ENCODE measurements around the gene SIAH3.
"Not testable (repeated sequence)": the region's sequence is repeated elsewhere in the genome, so short reads cannot be mapped to it uniquely, and the experiment has no call there.

SIAH3 gene, protein sequence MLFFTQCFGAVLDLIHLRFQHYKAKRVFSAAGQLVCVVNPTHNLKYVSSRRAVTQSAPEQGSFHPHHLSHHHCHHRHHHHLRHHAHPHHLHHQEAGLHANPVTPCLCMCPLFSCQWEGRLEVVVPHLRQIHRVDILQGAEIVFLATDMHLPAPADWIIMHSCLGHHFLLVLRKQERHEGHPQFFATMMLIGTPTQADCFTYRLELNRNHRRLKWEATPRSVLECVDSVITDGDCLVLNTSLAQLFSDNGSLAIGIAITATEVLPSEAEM

DNA sequence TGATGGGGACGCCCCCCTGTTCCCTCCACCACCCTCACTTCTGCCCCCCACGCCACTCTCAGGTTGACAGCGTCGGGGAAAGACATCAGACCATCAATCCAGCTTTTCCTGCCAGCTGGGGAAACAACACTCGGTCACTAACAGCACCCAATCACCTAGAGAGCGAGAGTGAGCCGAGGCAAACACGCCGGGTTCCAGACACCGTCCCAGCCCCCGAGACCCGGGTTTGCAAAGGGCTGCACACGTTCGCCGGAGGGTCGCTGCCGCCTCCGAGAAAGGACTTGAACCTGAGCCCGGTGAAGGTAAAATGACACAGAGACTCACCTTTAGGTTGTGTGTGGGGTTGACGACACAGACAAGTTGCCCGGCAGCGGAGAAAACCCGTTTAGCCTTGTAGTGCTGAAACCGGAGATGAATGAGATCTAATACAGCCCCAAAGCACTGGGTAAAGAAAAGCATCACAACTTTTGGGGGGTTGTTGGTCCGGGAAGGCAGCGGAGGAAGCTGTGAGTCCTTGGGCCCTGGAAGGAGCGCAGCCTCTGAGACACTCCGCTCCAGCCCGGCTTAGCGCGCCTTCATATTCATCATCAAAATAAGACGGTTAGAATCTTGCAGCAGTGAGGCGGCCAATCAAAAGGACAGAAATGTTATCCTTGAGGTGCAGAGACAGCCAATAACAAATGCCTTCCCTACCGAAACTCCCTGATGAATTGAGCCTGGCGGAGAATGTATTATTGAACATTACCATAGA, at the start of gene SIAH3:
SIAH3 (minus strand) TSS at position 583 of the 751 bp plus-strand sequence; CDS start at position 459, 124 bp downstream.
- DNase-seq = no peak

DNA sequence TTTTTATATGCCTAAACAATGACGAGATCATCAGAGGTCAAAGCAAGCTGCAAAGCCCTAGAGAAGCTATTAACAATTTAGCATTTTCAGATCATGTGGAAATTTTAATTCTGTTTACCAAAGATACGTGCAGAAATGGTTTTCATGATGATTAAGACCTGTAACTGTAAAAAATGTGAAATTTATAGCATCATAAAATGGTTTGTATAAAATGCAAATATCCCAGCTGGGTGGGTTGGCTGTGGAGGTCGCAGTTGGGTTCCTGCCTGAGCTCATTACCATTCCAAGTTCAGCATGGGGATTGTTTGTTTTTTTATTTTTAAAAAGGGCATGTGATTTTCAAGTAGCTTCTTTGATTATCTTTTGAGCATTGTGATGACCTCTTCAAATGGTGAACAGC, 47.9 kb upstream of the SIAH3 start:
- DNase-seq = no peak

DNA sequence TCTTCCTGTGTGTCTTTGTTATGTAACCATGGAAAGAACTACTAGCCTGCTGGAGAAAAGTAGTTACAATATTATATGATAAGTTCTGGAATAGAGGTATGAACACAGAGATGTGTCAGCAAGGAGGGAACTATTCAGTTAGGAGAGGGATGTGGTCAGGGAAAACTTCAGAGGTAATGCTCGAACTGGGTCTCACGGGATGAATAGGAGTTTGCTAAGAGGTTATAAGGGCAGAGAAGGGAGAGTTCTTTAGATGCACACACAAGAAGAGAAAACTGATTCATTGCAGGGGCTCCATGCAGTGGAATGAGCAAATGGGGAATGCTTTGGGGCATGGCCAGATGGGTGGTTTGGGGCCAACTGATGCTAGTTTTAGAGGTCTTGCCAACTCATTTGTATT, 46.0 kb upstream of the SIAH3 start:
- DNase-seq = no peak

DNA sequence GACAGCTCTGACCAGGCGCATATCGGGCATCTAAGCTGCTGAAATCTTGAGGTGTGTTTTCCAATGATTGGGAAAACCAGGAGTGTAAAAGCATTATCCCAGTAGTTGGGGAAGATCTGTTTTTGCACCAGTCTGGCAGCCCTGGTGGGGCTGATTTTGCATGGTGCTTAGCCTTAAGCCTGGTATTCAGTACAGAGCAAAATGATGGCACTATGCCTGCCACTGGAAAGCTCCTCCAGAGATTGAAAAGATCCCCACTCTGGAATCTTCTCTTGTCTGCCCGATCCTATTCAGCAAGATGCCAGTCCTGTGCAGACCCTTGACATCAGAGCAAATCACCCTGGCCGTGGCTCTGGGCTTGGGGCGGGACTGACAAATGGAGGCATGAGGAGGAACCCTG, 44.7 kb upstream of the SIAH3 start:
- no peak for DNase-seq

DNA sequence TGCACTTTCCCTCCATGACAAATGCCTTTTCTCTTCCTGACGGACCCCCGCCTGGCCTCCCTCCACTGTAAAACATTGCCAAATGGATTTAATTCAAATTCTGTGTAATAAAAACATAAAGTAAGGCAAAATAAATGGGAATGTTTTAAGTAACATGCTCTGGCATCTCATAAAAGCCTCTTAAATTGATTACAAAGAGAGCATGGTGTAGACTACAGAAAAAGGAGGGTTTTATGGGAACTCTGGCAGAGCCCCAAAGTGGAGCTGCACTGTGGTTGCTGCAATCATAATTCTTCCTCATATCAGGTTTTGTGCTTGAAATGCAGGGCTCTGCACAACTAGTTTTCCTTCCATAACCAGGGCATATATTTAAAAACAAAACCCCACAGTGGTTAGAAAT, 44.3 kb upstream of the SIAH3 start:
- DNase-seq = no peak

- DNase-seq = no peak
These were observed 41.0 kb upstream of the SIAH3 start for GRCh38 chr13:45892513-45892912.

DNA sequence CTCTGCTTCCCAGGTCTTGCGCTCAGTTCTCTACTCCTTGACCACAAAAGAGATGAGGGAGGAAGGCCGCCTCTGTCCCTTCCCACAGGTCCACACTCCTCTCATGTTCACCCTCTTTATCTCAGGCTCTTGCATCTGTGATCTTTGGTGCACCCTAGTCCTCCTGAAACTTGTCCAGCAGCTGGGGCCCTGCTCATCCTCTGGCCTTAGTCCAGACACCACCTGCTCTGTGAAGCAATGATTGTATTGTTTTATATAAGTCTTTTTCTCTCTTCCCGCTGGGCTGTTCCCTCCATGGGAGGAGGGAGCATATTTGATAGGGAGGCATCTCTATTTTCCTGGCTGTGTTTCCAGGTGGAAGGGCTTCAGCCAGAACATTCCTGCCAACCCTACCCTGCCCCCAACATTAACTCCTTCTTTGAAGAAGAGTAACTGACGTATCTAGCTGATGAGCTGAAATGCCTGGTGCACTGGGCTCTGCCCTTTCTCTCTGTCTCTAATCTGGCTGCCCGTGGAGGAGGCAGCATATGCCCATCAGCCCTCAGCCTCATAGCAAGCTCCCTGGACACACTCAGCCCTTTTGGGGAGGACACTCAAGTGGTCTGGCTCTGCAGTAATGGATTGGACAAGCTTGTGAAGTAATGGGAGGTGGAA, 38.2 kb upstream of the SIAH3 start:
- DNase-seq = no peak

GRCh38 chr13:45886466-45886865, 34.9 kb upstream of the SIAH3 start:
- no peak for DNase-seq

DNA sequence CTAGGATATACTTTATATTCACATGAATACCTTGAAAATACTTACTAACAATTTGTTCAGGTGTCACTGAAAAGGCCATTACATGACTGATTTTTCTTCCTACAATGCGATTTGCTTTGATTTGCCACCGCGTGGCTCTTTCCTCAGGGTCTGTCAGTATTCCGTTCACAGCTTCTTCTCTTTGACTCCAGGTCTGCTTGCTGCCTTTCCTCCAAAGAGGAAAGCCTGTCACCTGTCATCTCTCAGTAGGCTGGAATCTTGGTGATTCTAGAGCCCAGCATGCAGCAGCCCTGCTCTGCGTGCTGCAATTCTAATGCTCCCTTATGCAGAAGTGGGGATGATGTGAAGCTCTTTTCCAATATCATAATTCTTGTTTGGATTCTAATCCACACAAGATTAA, 33.6 kb upstream of the SIAH3 start:
- DNase-seq = no peak

- no peak for DNase-seq
These were observed 31.1 kb upstream of the SIAH3 start for GRCh38 chr13:45882626-45883025.

- no peak for DNase-seq
These were observed 29.8 kb upstream of the SIAH3 start for GRCh38 chr13:45881353-45881752.

DNA sequence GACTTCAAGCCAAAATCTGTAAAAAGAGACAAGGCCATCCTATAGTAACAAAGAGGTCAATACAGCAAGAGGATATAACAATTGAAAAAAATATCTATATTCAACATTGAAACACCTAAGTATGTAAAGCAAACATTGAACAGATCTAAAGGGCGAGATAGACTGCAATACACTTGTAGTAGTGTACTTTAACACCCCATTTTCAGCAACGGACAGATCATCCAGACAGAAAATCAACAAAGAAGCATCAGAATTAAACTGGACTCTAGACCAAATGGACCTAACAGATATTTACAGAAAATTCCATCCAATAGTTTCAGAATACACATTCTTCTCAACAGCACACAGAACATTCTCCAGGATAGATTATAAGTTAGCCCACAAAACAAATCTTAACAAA, 28.7 kb upstream of the SIAH3 start:
- no peak for DNase-seq

GRCh38 chr13:45879666-45880065, 28.1 kb upstream of the SIAH3 start:
- no peak for DNase-seq

GRCh38 chr13:45878966-45879365, 27.4 kb upstream of the SIAH3 start:
- no peak for DNase-seq

DNA sequence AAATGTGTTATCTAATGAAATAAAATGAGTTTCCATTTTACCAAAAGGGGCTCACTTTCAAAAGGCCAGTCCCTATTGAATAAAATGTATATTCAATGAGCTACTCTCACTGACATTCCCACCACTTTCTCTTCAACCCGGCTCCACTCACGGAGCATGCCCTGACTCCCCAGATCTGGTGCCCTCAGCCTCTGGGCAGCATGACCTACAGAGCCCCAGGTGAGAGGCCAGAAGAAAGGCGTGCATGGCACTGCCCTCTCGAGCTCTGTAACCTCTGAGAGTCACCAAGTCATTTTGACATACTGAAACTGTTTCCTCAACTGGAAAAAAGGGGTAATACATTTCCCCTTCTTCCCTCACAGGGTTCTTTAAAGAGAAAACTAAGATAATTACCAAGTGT, 25.2 kb upstream of the SIAH3 start:
- DNase-seq = no peak

DNA sequence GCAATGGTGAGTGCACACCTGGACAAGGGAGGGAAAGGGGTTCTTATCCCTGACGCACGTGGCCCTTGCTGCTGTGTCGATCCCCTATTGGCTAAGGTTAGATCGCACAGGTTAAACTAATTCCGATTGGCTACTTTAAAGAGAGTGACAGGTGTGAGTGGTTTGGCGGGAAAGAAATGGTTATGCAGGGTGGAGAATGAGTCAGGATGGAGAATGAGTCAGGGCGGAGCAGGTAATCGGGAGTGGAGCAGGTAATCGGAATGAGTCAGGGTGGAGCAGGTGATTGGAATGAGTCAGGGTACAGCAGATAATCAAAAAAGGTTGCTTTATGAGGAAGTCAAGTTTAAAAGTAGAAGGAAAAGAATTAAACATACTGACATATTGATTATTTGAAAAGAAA, 24.4 kb upstream of the SIAH3 start:
- DNase-seq = no peak

DNA sequence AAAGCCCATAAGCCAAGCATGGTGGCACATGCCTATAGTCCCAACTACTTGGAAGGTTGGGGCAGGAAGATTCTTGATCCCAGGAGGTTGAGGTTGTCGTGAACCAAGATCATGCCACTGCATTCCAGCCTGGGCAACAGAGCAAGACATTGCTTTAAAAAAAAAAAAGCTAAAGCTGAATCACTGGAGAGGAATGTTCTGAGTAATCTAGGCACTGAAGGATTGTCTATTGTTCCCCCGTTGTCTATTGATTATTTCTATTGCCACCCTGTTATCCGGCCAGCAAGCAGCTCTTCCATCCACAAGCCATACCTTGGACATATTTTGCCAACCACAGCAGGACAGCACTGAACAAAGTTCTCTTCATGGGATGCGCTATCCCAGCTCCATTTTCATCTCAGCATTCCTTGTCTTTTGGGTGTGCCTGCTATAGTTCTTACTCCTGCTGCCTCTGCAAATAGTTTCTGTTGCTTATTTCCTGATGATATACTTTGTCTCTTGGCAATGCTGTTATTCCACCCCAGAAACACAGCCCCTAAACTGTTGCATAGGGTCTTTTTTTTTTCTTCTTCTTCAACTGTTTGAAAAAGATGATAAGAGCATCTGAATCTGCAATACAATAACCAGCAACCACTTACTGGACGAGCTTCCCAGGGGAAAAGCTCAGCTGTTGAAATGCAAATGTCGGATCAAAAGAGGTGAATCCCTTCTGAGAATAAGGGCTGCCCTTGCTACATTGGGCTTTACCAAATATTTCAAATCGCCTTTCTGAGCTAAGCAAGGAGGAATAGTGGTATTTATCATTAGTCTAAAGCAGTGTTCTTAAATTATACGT, 22.2 kb upstream of the SIAH3 start:
- DNase-seq = no peak

GRCh38 chr13:45872566-45872965, 21.0 kb upstream of the SIAH3 start:
- DNase-seq = no peak

DNA sequence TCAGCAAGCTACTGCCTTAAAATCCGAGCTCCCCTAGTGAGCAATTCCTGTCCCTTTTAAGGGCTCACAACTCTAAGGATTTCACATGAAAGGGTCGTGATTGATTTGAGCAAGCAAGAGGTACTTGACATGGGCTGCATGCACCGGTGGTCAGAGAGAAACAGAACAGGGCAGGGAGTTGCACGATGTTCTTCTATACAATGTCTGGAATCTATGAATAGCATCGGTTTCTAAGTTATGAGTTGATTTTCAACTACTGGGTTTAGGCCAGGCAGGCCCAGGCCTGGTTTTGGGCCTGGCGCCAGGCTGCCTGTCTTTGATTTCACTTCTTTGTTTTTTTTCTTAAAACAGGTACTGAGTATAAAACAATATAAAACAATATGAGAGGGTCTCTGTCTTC, 19.6 kb upstream of the SIAH3 start:
- not testable (repeated sequence) for DNase-seq

GRCh38 chr13:45870232-45870631, 18.7 kb upstream of the SIAH3 start:
- DNase-seq = no peak

- DNase-seq = no peak
These were observed 13.9 kb upstream of the SIAH3 start for GRCh38 chr13:45865414-45865813.

- DNase-seq = no peak
These were observed 12.4 kb upstream of the SIAH3 start for GRCh38 chr13:45863709-45864590.
